Right ventricle myocardium inferior (tissue), 1 donor: Measurements from ENCODE around the gene ZMYND19. TPM values are rescaled to one million over a fixed set of nuclear protein-coding genes. Genes with fewer than 3 reads are reported as not detected.
"Not testable (repeated sequence)": the region's sequence is repeated elsewhere in the genome, so short reads cannot be mapped to it uniquely, and the experiment has no call there.

Experiments used
- ATAC-seq: fragments of 200-7000 bp; cut with Tn5 transposase; one replicate; pipeline ENCODE4 v1.9.1; 2020; ENCODE audit warnings: mild to moderate bottlenecking, moderate library complexity
- DNase-seq: peaks from one replicate; pipeline ENCODE4 v3.0.0; 2021; ENCODE audit errors: missing footprints
- intact Hi-C: fragments of 100-400 bp; cut with DNase I; formaldehyde crosslinking; loops from one replicate; pipeline ENCODE4 v1.11.0; 2022
- total RNA-seq: library from RNA; stranded (reverse); fragmentation: NEBNext Ultra II Directional; extraction: Animal tissue kit (Norgen Biotek cat#: 25700); gene quantifications from one replicate; pipeline ENCODE4 v1.2.1, GENCODE V29; 2021
- donor health status: DM: no; HTN: yes; CAD: no; lungs with severe emphysema.

ZMYND19 gene
- total RNA-seq, 1 donor from 2014 or later: 10.8 TPM

DNA sequence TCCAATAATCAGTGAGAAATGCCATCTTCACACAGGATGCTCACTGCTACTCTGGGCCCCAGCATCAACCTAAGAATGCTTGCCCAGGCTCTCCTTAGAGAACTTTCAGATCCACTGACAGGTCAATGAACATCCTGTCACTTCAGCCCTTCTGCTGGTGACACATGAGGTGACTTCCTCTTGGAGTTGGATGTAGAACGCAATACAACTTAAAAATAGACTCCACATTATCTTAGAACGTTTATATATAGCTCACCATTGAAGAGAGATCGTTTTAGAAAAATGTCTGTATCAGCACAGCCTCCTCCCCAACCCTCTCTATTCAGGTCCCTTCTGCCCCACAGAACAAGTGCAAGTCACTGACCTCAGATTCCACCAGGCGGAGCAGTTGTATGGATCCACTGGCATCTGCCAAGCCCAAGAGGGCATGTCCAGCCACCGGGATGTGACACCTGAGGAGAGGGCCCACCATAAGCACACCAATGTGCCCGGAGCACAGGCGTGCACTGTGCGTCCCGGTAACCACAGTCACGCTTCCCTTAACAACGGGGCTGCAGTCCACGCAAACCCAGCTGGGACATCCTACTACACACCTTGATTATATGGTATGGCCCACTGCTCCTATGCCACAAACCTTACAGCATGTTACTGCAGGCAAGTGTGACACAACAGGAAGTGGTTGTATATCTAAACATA, 14.4 kb downstream of the ZMYND19 start:
- peak; percentile 57 for ATAC-seq

DNA sequence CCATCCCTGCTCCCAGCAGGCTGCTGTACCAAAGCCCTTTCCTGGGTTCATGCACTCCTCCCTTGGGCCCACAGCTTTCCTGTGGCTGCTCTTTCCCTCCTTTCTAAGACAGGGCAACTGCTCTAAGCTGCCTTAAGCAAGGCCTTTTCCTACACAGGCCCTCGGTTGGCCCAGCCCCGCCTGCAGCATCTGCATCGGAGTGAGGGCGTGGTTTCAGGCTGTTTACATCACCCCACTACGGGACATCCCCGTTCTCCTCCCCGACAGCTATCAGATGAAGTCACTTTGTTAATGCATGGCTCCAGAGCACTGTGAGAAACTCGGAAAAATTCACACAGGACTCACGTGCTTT, 15.0 kb downstream of the ZMYND19 start:
- intact Hi-C loops: no loop called here
- ATAC-seq (no peak), DNase-seq (no peak)

More for the DNA sequence above, 14.4 kb downstream of the ZMYND19 start:
- intact Hi-C loops: no loop called here
- DNase-seq: no peak

GRCh38 chr9:137574192-137574591, 16.1 kb downstream of the ZMYND19 start:
- intact Hi-C loops: no loop called here
- DNase-seq (no peak), ATAC-seq (no peak)

DNA sequence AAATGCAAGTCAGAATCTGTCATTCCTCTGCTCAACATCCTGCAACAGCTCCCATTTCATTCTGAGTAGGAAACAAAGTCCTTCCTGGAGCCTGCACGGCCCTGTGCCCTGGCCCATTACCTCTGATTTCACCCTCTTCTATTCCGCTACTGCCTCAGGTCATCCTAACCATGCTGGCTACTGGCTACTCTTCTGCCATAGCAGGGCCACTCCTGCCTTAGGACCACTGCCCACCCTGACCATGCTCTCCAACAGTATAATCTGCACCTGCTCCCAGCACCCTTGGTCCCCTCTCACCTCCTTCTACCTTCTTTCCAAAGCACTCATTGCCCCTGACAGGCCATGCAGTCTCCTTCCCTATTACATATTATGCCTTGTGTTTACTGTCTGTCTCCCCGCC, 19.7 kb downstream of the ZMYND19 start:
- intact Hi-C loops: no loop called here
- ATAC-seq (no peak), DNase-seq (no peak)

DNA sequence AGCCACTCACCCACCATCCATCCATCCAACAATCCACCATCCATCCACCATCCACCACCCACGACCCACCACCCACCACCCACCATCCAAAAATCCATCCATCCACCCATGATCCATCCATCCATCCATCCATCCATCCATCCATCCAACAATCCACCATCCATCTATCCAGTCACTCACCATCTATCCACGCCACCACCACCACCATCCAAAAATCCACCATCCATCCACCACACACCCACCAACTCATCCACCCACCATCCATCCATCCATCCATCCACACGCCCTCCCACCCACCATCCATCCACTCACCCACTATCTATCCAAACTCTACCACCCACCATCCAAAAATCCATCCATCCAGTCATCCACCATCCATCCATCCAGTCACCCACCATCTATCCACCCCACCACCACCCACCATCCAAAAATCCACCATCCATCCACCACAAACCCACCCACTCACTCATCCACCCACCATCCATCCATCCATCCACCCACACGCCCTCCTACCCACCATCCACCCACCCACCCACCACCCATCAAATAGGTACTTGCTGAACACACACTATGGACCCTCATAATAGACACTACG, 20.6 kb downstream of the ZMYND19 start:
- ATAC-seq (no peak), DNase-seq (no peak)
- intact Hi-C loops: no loop called here

- ATAC-seq, intact Hi-C loops: not testable (repeated sequence)
These were observed 21.9 kb downstream of the ZMYND19 start for GRCh38 chr9:137568445-137568844.

GRCh38 chr9:137564817-137565411, 25.4 kb downstream of the ZMYND19 start:
- DNase-seq: no peak
- intact Hi-C loops: no loop called here
- ATAC-seq: no peak

More at GRCh38 chr9:137568445-137568844, 21.9 kb downstream of the ZMYND19 start:
- not testable (repeated sequence) for DNase-seq

DNA sequence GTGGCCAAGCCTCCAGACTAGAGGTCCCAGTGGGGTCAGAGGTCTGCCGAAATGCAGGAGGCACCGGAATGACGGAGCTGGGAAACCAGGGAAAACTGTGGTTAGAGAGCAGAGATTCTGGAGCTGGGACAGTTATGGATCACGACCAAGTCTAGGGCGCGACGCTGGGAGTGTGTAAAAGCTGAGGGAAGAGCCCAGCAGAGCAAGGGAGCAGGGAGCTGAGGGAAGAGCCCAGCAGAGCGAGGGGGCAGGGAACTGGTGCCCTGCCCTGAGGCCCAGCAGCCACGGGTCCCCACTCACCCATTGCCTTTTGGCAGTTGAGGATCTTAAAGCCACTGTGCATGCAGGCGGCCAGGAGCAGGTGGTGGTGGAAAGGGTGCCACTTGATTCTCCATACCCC, 26.2 kb downstream of the ZMYND19 start:
- intact Hi-C loops: no loop called here
- DNase-seq: no peak

DNA sequence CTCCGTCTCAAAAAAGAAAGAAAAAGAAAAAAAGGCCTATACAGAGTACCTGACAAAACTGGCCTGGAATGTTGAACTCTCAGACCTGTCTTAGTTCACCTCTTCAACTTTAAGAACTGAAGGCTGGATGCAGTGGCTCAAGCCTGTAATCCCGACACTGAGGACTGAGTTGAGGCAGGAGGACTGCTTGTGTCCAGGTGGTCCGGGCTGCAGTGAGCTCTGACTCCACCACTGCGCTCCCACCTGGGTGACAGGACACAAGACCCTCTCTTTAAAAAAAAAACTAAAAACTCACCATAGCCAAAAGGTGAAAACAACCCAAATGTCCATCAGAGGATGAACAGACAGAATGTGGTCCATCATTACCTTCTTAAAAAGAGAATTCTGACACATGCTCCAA, 32.2 kb downstream of the ZMYND19 start:
- intact Hi-C loops: no loop called here
- DNase-seq (no peak), ATAC-seq (no peak)

More for the DNA sequence above, 26.2 kb downstream of the ZMYND19 start:
- no peak for ATAC-seq

- DNase-seq (no peak), ATAC-seq (peak; percentile 20)
- intact Hi-C loops: no loop called here
These were observed 34.1 kb downstream of the ZMYND19 start for GRCh38 chr9:137556069-137556838.

DNA sequence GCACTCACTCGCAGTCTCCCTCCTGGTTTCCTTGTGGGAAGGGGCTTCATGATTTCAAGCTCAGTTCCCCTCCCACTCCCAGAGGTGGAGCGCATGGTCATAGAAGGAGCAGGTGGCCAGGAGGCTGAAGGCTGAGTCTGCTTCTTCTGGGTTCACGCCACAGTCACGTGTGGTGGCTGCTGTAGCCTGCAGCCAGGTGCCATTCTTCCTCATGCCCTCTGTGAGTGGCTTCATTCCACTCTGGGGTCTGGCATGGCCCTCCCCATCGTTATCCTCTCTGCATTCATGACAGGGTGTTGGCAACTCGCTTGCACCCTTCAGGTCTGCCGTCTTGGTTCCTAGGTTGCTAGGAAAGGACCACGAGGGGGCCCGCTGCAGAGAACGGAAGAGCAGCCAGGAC, 35.1 kb downstream of the ZMYND19 start:
- intact Hi-C loops: no loop called here
- ATAC-seq: no peak
- DNase-seq: no peak

DNA sequence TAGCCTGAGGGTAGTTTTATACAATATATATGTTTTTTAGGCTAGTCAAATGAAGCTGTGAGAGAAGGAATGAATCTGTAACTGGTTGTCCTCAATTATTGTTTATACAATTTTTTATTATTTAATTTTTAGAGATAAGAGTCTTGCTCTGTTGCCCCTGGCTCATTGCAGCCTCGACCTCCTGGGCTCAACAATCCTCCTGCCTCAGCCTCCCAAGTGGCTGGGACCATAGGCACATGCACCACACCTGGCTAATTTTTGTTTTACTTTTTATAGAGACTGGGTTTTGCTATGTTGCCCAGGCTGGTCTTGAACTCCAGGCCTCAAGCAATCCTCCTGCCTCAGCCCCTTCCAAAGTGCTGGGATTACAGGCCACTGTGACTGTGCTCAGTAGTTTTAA, 36.0 kb downstream of the ZMYND19 start:
- intact Hi-C loops: no loop called here
- DNase-seq (no peak), ATAC-seq (no peak)

- intact Hi-C loops, DNase-seq, ATAC-seq: not testable (repeated sequence)
These were observed 36.7 kb downstream of the ZMYND19 start for GRCh38 chr9:137553654-137554053.

DNA sequence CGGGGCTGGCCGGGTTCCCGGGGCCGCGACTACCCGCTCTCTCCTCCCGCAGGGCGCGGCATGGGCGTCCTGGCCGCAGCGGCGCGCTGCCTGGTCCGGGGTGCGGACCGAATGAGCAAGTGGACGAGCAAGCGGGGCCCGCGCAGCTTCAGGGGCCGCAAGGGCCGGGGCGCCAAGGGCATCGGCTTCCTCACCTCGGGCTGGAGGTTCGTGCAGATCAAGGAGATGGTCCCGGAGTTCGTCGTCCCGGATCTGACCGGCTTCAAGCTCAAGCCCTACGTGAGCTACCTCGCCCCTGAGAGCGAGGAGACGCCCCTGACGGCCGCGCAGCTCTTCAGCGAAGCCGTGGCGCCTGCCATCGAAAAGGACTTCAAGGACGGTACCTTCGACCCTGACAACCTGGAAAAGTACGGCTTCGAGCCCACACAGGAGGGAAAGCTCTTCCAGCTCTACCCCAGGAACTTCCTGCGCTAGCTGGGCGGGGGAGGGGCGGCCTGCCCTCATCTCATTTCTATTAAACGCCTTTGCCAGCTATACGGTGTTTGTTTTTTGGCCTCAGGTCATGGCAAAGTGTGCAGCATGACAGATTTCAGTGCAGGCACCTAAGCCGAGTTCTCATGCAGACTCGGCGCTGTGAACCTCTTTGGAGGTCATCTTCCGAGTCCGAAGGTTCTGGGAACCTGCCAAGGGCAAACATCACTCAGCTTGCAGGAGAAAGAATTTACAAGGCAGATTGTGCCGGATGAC, 38.1 kb downstream of the ZMYND19 start:
- DNase-seq (no peak), ATAC-seq (peak; percentile 7)
- intact Hi-C loops: no loop called here

- ATAC-seq (peak; percentile 73), DNase-seq (peak; percentile 96)
- intact Hi-C loops: no loop called here
These were observed 38.9 kb downstream of the ZMYND19 start, which contains the start of gene MRPL41 for GRCh38 chr9:137551264-137552021. Gene MRPL41 (plus strand): TSS chr9:137551879. CDS start chr9:137552082, 203 bp downstream.

GRCh38 chr9:137550958-137551263, 39.4 kb downstream of the ZMYND19 start:
- DNase-seq, intact Hi-C loops: not testable (repeated sequence)
- ATAC-seq: peak; percentile 1

DNA sequence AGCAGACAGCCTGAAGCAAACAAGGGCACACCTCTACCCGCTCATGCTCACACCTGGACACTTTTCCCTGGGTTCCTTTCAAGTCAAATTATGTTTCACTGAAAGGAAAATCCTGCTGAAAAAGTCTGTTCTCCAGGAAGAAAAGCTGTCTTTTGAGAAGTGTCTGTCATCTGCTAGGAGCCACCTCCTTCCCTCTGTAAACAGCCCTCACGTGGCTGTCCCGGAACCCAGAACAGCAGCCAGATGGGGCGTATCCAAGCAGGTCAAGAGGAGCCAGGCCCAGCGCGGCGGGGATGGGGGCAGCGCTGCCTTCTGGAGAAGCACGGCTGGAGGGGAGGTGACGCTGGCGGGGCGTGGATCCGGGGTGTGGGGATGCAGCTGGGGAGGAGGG, 40.1 kb downstream of the ZMYND19 start, which contains the start of gene PNPLA7:
TSS of gene PNPLA7 (minus strand) at position 172 of the 391 bp plus-strand sequence. CDS start 205 bp downstream, outside the sequence.
- ATAC-seq: peak; percentile 86
- DNase-seq: peak; percentile 92
- intact Hi-C loops: no loop called here
